Measurements from ENCODE around the gene PARD3B. TPM values are rescaled to one million over a fixed set of nuclear protein-coding genes. Genes with fewer than 3 reads are reported as not detected.

The PARD3B gene
- total RNA-seq, 6 experiments from 2014 or later = 5.3 to 11.2 (median 8.3) TPM

GRCh38 chr2:205655779-205656456 lies 1110.6 kb downstream of the PARD3B start:
- 64% methylated on average over 6 of the region's 6 CpGs for WGBS (ENCODE audit: insufficient coverage, low coverage, low lambda C conversion rate, missing lambda C conversion rate)
- Histone ChIP-seq H3K4me1 (no peaks in the 10 kb centered on the region), H3K36me3 (no peaks in the 10 kb centered on the region), H3K9me3 (no peaks in the 10 kb centered on the region), H3K27ac (no peak overlapping the region), H3K4me3 (no peak overlapping the region), H3K27me3 (no peaks in the 10 kb centered on the region)
- no peak for DNase-seq
- ATAC-seq = no peak
- intact Hi-C loops (cut with DNase I) = no loop called here
- TF ChIP-seq POLR2A (IDR thresholded peaks at IDR 0.05) = no peak
- TF ChIP-seq CTCF (IDR thresholded peaks at IDR 0.05) = no peak

DNA sequence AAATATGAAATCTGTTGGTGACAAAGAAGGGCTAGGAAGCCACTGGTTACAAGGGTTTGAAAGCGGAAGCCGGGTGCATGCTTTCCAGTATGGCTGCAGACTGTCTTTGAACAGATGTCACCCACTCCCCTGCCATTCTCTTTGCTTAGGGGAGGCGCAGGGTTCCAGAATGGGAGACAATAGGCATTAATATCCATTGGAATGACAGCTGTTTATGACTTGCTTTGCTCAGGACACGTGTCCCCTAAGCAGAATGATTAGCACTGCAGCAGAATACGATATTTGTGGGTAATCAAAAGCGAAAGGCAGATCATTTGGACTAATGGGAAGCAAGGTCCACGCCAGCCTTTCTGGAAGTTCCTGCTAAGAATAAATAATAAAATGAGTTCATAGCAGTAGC lies 1111.2 kb downstream of the PARD3B start:
- Histone ChIP-seq H3K9me3 (no peaks in the 10 kb centered on the region), H3K4me1 (no peaks in the 10 kb centered on the region), H3K36me3 (no peaks in the 10 kb centered on the region), H3K27ac (no peak overlapping the region), H3K4me3 (no peak overlapping the region), H3K27me3 (no peaks in the 10 kb centered on the region)
- TF ChIP-seq CTCF (IDR thresholded peaks at IDR 0.05) (no peak), POLR2A (IDR thresholded peaks at IDR 0.05) (no peak)
- 58% methylated on average over 6 of the region's 7 CpGs for WGBS (ENCODE audit: insufficient coverage, low coverage, low lambda C conversion rate, missing lambda C conversion rate)
- intact Hi-C loops (cut with DNase I) = no loop called here
- no peak for ATAC-seq
- no peak for DNase-seq

DNA sequence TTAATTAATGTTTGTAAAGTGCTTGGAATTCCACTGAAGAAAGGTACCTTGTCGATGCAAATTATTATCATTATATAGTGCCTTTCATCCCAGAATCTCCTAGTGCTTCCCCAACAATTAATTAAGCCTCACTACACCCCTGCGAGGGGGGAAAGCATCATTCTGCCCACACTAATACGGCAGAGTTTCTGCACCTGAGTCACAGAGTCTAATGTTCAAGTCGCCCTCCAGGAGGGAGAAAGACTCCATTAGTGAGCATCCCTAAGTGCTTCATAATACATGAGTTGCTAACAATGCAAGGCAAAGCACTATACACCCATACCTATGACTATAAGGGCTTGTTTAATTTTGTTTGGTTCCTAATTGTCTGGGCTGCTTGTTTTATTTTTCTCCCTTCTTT lies 1111.7 kb downstream of the PARD3B start:
- Histone ChIP-seq H3K27ac (no peak overlapping the region), H3K27me3 (no peaks in the 10 kb centered on the region), H3K9me3 (no peaks in the 10 kb centered on the region), H3K36me3 (no peaks in the 10 kb centered on the region), H3K4me1 (no peaks in the 10 kb centered on the region), H3K4me3 (no peak overlapping the region)
- ATAC-seq = no peak
- WGBS (ENCODE audit: insufficient coverage, low coverage, low lambda C conversion rate, missing lambda C conversion rate) = 66% methylated on average over 4 of the region's 4 CpGs
- intact Hi-C loops (cut with DNase I) = no loop called here
- TF ChIP-seq POLR2A (IDR thresholded peaks at IDR 0.05) (no peak), CTCF (IDR thresholded peaks at IDR 0.05) (no peak)
- DNase-seq = no peak

GRCh38 chr2:205657579-205657978 lies 1112.3 kb downstream of the PARD3B start:
- Histone ChIP-seq H3K27me3 (no peaks in the 10 kb centered on the region), H3K36me3 (no peaks in the 10 kb centered on the region), H3K4me3 (no peak overlapping the region), H3K4me1 (no peaks in the 10 kb centered on the region), H3K27ac (no peak overlapping the region), H3K9me3 (no peaks in the 10 kb centered on the region)
- 40% methylated on average over 3 of the region's 3 CpGs for WGBS (ENCODE audit: insufficient coverage, low coverage, low lambda C conversion rate, missing lambda C conversion rate)
- ATAC-seq (no peak), DNase-seq (no peak)
- no peak for TF ChIP-seq CTCF (IDR thresholded peaks at IDR 0.05)
- TF ChIP-seq POLR2A (IDR thresholded peaks at IDR 0.05) = no peak
- intact Hi-C loops (cut with DNase I) = no loop called here
